GM20000 (cell line): ENCODE measurements around the gene ASIC2.

ENCODE experiments used
- DNase-seq: peaks from one replicate; pipeline ENCODE4 v3.0.0; 2012; ENCODE audit warnings: low spot score
- CTCF ChIP-seq: IDR thresholded peaks from 2 replicates; pipeline ENCODE4 v1.5.1; 2012; ENCODE audit warnings: mild to moderate bottlenecking, control low read depth; ENCODE audit errors: extremely low read depth, missing control alignments

Gene ASIC2

DNA sequence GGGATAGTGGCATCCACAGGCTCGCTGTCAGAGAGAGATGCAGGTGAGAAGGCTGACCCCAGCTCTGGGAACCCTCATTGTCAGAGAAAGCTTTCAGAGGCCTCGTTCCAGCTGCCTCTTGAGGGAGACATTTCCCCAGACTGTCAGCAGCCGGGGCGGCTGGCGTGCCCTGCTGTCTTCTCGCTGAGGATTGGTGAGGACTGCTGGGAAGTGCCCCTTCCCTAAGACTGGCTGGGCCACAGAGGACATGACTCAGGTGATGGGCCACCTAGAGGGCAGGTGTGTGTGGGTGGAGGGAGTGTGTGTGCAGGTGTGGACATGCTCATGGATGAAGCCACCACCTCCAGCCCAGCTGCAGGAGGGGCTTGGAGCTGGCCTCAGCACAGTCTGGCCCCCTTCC is 276.2 kb downstream of the ASIC2 start:
- TF ChIP-seq CTCF, result no peak
- no peak for DNase-seq

GRCh38 chr17:33015716-33016346 is 277.3 kb downstream of the ASIC2 start:
- no peak for DNase-seq
- no peak for TF ChIP-seq CTCF

DNA sequence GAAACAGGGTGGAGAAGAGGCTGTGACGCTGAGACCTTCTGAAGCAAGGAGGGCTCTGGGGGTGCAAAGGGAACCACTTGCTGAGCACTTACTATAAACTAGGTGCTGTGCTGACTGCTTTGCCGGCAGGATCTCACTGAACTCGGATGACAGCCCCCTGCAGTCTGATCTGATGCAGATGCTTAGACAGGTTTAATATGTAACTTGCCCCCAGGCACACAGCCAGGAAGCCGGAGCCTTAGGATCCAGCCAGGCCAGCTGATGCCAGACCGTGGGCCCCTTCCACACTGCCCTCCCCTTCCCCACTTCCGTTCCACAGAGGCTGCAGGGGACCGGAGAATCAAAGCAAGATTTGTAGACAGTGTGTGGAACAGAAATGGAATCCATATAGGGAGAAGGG is 278.3 kb downstream of the ASIC2 start:
- no peak for DNase-seq
- no peak for TF ChIP-seq CTCF

- no peak for DNase-seq
- no peak for TF ChIP-seq CTCF
These were observed 279.3 kb downstream of the ASIC2 start for GRCh38 chr17:33013596-33014375.

GRCh38 chr17:33012522-33013033 is 280.5 kb downstream of the ASIC2 start:
- DNase-seq, result no peak
- TF ChIP-seq CTCF, result no peak

DNA sequence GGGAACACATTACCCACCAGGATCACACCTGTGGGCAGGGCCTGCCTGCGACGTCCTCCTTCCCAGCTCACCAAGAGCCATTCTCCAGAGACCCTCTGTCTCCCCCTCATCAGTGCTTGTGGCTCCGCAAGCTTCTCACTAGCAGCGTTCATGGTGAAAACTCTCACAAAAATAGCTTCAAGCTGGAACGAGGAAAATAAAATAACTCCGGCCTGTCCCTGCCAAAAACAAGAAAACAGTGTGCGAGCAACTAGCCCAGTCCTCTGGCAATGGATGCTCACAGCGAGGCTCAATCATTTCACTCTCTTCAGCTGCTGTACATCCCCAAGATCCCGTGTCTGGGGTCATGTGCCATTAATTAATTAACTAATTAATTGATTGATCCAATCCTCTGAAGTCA is 283.5 kb downstream of the ASIC2 start:
- DNase-seq, result no peak
- no peak for TF ChIP-seq CTCF

GRCh38 chr17:33007186-33007585 is 285.9 kb downstream of the ASIC2 start:
- no peak for TF ChIP-seq CTCF
- DNase-seq, result no peak
